HFFc6 (cell line): ENCODE data around the gene MFN1. TPM values are rescaled to one million over a fixed set of nuclear protein-coding genes. Genes with fewer than 3 reads are reported as not detected.

Source experiments
- DNase-seq: peaks from one replicate; pipeline ENCODE4 v3.0.0-alpha.2; 2018
- H3K27ac Mint-ChIP-seq: 2 replicates; pipeline ENCODE4 v1.8.0; 2020; ENCODE audit warnings: mild to moderate bottlenecking, mixed read lengths
- H3K27me3 Mint-ChIP-seq: 2 replicates; pipeline ENCODE4 v1.8.0; 2021; ENCODE audit warnings: mild to moderate bottlenecking, moderate library complexity, mixed read lengths; ENCODE audit not compliant: insufficient read depth
- H3K36me3 Mint-ChIP-seq: 2 replicates; pipeline ENCODE4 v1.8.0; 2021; ENCODE audit warnings: low read depth, mixed read lengths
- H3K4me1 Mint-ChIP-seq: 2 replicates; pipeline ENCODE4 v1.8.0; 2020; ENCODE audit warnings: low read depth, mixed read lengths
- H3K4me3 Mint-ChIP-seq: 2 replicates; pipeline ENCODE4 v1.8.0; 2020; ENCODE audit warnings: mild to moderate bottlenecking, moderate library complexity, mixed read lengths
- H3K9me3 Mint-ChIP-seq: 2 replicates; pipeline ENCODE4 v1.8.0; 2020; ENCODE audit warnings: mild to moderate bottlenecking, mixed read lengths
- total RNA-seq, 6 experiments: library from RNA; stranded (reverse); fragmentation: NEBNext Ultra II Directional; extraction: Animal tissue kit (Norgen Biotek cat#: 25700); gene quantifications; 2 replicates in 1 of 6; 3 replicates in 5 of 6; pipeline ENCODE4 v1.2.3, GENCODE V29; 2021
- TF ChIP-seq, protein P1 (sequence below): fragments of 200-600 bp; sonication (generic); IDR thresholded peaks from 2 replicates; pipeline ENCODE4 v1.5.0; 2021; ENCODE audit warnings: antibody characterized with exemption, mild to moderate bottlenecking

MFN1 gene
- total RNA-seq, 6 experiments from 2014 or later: 49.6 to 62.0 (median 56.3) TPM

DNA sequence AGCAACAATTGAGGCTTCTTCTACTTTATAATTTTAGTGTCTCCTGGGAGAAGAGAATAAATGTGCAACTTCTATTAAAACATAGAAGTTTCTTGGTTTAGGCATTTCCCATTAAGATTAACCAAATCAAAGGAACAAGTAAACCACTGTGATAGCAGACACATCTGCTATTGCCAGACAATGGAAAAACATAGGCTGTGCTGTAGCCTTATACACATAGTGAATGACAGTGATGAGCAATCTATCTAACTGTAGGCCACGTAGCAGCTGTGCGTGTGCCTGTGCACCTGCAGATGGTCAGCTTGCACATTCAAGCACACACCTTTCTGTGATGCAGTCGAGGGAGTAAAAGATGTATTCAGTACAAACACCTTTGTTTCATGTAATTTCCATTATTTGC is 71.1 kb downstream of the MFN1 start:
- peaks cover 20% of the 10 kb centered on the region; the same call in 1 of the 2 replicates for H3K36me3 Mint-ChIP-seq
- H3K4me1 Mint-ChIP-seq: peaks cover 18% of the 10 kb centered on the region
- TF ChIP-seq, protein P1, sequence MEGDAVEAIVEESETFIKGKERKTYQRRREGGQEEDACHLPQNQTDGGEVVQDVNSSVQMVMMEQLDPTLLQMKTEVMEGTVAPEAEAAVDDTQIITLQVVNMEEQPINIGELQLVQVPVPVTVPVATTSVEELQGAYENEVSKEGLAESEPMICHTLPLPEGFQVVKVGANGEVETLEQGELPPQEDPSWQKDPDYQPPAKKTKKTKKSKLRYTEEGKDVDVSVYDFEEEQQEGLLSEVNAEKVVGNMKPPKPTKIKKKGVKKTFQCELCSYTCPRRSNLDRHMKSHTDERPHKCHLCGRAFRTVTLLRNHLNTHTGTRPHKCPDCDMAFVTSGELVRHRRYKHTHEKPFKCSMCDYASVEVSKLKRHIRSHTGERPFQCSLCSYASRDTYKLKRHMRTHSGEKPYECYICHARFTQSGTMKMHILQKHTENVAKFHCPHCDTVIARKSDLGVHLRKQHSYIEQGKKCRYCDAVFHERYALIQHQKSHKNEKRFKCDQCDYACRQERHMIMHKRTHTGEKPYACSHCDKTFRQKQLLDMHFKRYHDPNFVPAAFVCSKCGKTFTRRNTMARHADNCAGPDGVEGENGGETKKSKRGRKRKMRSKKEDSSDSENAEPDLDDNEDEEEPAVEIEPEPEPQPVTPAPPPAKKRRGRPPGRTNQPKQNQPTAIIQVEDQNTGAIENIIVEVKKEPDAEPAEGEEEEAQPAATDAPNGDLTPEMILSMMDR: no peak
- H3K27me3 Mint-ChIP-seq: no peaks in the 10 kb centered on the region; the same call in 1 of the 2 replicates
- no peak overlapping the region for H3K4me3 Mint-ChIP-seq
- no peak overlapping the region for H3K27ac Mint-ChIP-seq
- no peak for DNase-seq
- H3K9me3 Mint-ChIP-seq: no peaks in the 10 kb centered on the region

DNA sequence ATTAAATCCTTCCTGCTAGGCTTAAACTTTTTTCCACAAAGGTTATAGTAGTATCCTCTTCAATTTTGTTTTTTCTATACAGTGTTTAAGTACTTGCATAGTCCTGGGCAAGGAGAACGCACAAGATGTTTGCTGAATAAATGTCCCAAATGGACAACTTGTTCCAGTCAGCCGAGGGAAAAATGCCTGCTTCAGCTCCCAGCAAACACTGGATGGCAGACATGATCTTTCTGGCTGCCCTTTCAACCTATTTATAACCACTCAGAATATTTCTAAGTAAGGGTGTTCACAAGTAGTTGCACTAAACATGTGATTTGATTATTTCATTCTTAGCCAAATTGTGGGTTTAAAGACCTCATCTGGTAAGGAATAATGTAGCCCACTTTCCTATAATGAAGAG is 74.0 kb downstream of the MFN1 start:
- H3K9me3 Mint-ChIP-seq: no peaks in the 10 kb centered on the region
- H3K4me3 Mint-ChIP-seq: no peak overlapping the region
- H3K36me3 Mint-ChIP-seq: peaks cover 38% of the 10 kb centered on the region
- H3K27me3 Mint-ChIP-seq: no peaks in the 10 kb centered on the region; the same call in 1 of the 2 replicates
- peaks cover 17% of the 10 kb centered on the region for H3K4me1 Mint-ChIP-seq
- no peak overlapping the region for H3K27ac Mint-ChIP-seq
- peak; percentile 47 for DNase-seq
- TF ChIP-seq, protein P1: peak; percentile 68

DNA sequence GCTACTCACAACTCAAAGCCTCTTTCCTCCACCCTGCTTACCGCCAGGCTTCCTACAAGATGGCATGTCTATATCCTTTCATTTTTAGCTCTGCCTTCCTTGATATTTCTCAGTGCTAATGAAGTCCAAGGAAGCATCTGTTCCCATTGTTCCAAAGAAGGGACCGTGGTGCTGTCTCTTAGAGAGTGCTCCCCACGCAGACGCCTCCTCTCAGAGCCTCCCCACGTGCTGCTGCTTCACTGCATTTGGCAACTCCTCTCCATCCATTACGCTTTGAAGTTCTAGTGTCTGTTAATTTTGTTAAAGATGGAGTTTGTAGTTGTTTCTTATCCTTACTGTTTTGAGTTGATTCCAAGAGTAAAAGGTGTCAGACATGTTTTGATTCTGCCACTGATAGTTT is 77.6 kb downstream of the MFN1 start:
- DNase-seq: no peak
- Mint-ChIP-seq H3K27ac (no peak overlapping the region), H3K36me3 (peaks cover 24% of the 10 kb centered on the region), H3K4me1 (peaks cover 12% of the 10 kb centered on the region), H3K27me3 (no peaks in the 10 kb centered on the region; the same call in 1 of the 2 replicates), H3K4me3 (no peak overlapping the region), H3K9me3 (no peaks in the 10 kb centered on the region)
- TF ChIP-seq, protein P1: no peak

DNA sequence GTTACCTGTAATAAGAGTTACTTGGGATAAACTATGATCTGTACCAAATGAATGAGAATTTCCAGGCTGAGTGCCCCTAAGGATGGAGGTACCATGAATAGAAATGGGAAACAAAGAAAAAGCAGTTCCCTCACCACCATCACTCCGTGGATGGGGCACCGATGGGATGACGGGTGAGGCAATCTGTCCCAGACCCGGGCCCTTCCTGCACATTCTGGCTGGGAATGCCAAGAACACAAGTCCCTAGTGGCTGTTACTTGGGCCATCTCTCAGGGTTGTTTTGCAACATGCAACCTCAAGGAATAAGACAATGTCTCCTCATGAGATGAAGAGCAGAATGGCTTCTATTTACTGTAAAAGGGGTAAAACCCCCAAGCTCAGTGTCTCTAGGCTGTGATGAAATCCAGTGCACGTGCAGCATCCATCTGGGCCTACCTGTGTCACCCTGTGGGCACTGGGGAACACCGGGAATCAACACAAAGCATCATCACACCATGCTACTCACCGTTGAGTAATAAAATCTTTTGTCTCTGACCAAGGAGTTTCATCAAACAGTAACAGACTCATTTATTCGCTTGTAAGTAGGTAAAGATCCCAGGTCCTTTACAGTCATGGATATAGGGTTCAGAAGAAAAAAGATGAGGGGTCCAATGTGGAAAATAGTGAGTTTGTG is 81.5 kb downstream of the MFN1 start:
- Mint-ChIP-seq H3K27ac (no peak overlapping the region), H3K9me3 (no peaks in the 10 kb centered on the region), H3K4me1 (peaks cover 44% of the 10 kb centered on the region), H3K4me3 (no peak overlapping the region), H3K27me3 (no peaks in the 10 kb centered on the region; the same call in 1 of the 2 replicates), H3K36me3 (peaks cover 14% of the 10 kb centered on the region)
- TF ChIP-seq, protein P1: no peak
- no peak for DNase-seq

DNA sequence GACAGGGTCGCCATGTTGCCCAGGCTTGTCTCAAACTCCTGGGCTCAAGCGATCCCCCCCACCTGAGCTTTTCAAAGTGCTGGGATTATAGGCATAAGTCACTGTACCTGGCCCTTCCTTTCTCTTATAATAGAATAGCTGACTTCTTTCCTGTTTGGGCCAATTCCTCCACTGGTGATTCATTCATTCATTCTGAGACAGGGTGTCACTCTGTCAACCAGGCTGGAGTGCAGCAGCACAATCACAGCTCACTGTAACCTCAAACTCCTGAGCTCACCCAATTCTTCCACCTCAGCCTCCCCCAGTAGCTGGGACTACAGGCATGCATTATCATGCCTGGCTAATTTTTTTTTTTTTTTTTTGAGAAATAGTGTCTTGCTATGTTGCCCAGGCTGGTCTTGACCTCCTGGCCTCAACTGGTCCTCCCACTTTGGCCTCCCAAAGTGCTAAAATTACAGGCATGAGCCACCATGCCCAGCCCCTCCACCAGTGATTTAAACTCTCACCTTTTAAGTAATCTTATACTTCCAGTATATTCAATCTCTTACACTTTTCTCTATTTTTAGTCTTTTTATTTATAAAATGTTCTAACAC is 82.9 kb downstream of the MFN1 start:
- TF ChIP-seq, protein P1: no peak
- no peak for DNase-seq
- Mint-ChIP-seq H3K27ac (no peak overlapping the region), H3K9me3 (no peaks in the 10 kb centered on the region), H3K27me3 (no peaks in the 10 kb centered on the region), H3K4me3 (no peak overlapping the region), H3K36me3 (0 out of 2 replicates have a peak, but pooled peaks cover under 1% of the 10 kb centered on the region), H3K4me1 (peaks cover 49% of the 10 kb centered on the region)
